RWPE1 (cell line): ENCODE data around the gene KRTAP10-9.
"Not testable (repeated sequence)": the region's sequence is repeated elsewhere in the genome, so short reads cannot be mapped to it uniquely, and the experiment has no call there.

Experiments used
- CTCF ChIA-PET: fragments of 350-600 bp; sonication (Branson Sonifier 250); formaldehyde crosslinking; extraction: SDS; loops from one replicate; lab custom pipeline; 2021; lab: Yijun Ruan, JAX
- POLR2A ChIA-PET: fragments of 400-600 bp; formaldehyde crosslinking; extraction: SDS; loops from one replicate; lab custom pipeline; 2020; ENCODE audit warnings: antibody characterized with exemption; ENCODE audit not compliant: low non-redundant PET; lab: Yijun Ruan, JAX
- DNase-seq: peaks from one replicate; pipeline ENCODE4 v3.0.0; 2012; ENCODE audit warnings: low spot score
- H3K27ac ChIP-seq: fragments of 450-650 bp; 2 replicates; pipeline ENCODE4 v1.5.1; 2017
- TF ChIP-seq, protein P1 (sequence below): fragments of 450-650 bp; conservative IDR thresholded peaks from 2 replicates; pipeline ENCODE4 v1.5.1; 2017; ENCODE audit warnings: low read depth, mild to moderate bottlenecking

Gene KRTAP10-9

DNA sequence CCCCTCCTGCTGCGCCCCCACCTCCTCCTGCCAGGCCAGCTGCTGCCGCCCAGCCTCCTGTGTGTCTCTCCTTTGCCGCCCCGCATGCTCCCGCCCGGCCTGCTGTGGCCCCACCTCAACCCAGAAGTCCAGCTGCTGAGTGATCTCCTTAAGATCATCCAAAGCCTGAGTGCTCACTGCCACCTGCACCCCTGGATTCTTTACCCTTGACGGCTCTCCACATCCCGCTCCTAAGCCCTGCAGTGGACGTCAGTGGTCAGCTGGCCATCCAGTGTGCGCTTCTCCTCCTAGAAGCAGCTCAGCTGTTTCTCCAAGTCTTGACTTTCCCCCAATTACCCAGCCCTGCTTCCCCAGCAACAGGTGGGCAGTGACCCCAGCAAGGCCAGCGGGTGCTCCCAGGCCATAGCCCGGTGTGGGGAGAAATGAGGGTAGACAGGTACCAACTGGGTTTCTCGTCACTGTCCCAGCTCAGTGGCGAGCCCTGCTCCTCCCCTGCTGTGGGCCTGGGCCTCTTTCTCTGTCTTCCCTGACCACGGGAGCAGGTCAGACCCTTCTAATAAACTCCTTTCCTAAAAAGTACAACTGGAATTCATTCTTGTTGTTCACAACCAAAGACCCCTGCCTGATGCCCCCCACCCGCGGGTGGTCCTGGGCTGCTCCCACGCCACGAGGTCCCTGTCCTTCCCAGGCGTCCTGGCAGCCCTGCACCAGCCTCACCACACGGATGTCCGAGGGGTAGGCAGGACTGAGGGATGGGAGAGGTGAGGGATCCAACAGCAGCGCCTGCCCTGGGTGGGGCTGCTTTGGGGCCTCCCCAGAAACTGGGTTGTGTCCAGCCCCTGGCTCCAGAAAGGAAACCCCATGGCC is 25.1 kb upstream of the KRTAP10-9 start:
- no peak overlapping the region for H3K27ac ChIP-seq
- no peak for DNase-seq
- CTCF ChIA-PET: interaction anchor here (0.6 to 0.7 kb wide), 3 partner anchors 10 to 564 kb away, joined by 3 to 4 read pairs (median 3); no protein-coding TSS in a partner anchor
- POLR2A ChIA-PET: no interaction called here
- TF ChIP-seq, protein P1, sequence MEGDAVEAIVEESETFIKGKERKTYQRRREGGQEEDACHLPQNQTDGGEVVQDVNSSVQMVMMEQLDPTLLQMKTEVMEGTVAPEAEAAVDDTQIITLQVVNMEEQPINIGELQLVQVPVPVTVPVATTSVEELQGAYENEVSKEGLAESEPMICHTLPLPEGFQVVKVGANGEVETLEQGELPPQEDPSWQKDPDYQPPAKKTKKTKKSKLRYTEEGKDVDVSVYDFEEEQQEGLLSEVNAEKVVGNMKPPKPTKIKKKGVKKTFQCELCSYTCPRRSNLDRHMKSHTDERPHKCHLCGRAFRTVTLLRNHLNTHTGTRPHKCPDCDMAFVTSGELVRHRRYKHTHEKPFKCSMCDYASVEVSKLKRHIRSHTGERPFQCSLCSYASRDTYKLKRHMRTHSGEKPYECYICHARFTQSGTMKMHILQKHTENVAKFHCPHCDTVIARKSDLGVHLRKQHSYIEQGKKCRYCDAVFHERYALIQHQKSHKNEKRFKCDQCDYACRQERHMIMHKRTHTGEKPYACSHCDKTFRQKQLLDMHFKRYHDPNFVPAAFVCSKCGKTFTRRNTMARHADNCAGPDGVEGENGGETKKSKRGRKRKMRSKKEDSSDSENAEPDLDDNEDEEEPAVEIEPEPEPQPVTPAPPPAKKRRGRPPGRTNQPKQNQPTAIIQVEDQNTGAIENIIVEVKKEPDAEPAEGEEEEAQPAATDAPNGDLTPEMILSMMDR: no peak

DNA sequence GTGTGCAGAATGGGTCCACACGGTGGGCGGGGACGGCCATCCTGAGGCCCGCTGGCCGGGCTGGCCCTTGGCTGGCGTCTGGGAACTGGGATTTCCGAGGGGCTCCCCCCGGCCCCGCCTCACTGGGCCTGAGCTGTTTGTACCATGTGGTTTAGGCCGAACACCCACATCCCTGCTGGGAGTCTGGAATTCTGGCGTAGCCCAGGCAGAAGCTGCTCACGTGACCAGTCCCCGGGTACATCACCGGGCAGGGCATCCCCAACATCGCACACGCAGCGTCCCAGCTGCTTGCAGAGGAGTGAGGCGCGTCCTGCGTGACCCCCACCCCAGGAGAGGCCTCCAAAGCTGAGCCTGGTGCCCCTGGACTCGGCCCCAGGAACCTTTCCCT is 24.4 kb upstream of the KRTAP10-9 start:
- no peak for DNase-seq
- H3K27ac ChIP-seq: no peak overlapping the region
- POLR2A ChIA-PET: no interaction called here
- TF ChIP-seq, protein P1: no peak
- CTCF ChIA-PET: interaction anchor here (0.6 to 0.7 kb wide), 2 partner anchors 44 to 96 kb away, joined by 3 to 4 read pairs; partner anchors contain the start of gene KRTAP10-3

DNA sequence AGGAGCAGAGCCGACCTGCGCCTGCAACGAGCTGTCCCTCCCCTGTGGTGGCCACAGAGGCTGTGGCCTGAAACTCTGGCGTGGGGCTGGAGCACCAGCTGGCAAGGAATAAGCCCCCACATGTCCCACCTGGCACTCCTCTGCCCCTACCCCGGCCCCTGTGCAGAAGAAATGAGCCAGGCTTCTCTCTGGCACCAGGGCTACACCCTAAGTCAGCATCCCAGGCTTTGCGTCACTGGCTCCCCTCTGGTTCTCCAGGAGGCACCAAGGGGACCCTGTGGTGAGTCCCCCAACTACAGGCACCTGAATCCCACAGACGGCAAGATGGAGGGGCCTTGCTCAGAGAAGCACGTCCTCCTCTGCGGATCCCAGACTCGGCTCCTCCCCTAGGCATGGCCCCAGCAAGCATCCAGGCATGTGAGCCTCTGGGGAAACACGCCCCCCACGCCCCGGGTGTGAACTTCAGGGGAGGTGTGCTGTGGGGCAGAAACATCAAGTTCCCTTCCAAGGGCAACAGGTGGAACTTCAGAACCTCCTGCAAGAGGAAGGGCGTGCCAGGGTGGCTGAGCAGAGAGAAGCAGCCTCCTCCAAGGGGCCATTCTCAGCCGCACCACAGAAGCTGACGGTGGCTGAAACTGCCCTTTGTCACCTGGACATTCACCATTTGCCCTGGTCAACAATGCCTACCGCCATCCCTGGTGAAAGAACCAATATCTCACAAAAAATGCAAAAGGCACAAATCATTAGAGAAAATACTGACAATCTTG is 23.6 kb upstream of the KRTAP10-9 start:
- CTCF ChIA-PET: no interaction called here
- TF ChIP-seq, protein P1: no peak
- POLR2A ChIA-PET: no interaction called here
- no peak overlapping the region for H3K27ac ChIP-seq
- DNase-seq: no peak

DNA sequence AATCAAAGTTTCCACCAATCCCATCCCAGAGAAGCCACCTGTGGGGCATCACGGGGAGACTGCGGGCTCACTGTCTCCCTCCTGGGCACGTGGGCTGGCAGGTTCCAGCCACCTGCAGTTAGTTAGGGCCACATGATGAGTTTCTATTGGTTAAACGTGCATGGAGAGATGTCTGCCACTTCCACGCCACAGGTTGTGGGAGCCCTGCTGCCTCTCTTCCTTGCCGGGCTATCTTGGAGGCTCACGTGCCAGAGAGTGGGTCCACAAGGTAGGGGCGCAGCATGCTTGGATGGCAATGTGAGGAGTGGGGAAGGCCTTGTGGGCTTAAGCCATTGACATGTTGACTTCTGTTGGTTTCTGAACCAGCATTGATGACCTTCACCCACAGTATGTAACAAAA is 23.0 kb upstream of the KRTAP10-9 start:
- H3K27ac ChIP-seq: no peak overlapping the region
- DNase-seq: no peak
- CTCF ChIA-PET: no interaction called here
- POLR2A ChIA-PET: no interaction called here
- TF ChIP-seq, protein P1: no peak

DNA sequence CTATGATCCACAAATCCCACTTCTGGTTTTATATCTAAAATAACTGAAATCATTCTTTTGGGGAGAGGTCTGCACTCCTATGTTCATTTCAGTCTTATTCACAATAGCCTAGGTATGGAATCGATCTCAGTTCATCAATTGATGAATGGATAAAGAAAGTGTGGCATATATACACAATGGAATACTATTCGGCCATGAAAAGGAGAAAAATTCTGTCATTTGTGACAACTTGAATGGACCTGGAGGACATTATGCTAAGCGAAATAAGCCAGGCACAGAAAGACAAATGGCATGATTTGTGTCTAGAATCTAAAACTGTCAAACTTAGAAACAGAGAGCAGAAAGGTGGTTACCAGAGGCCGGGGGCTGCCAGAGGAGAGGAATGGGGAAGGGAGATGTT is 20.4 kb upstream of the KRTAP10-9 start:
- ChIA-PET CTCF (no interaction called here), POLR2A (no interaction called here)
- no peak overlapping the region for H3K27ac ChIP-seq
- no peak for DNase-seq
- TF ChIP-seq, protein P1: no peak

DNA sequence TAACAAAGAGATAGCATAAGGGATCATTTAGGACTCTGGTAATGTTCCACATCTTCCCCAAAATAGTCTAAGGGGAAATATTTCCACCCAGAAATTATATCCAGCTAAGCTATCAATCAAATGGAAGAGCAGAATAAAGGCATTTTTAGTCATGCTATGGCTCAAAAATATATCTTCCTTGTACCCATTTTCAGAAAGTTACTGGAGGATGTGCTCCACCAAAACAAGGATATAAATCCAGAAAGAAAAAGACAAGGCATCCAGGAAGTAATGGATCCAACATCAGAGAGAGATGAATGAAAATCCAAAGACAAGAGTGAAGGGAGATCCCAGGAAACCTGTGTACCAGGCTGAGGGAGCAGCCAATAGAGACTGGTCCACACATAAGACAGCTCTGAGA is 17.7 kb upstream of the KRTAP10-9 start:
- POLR2A ChIA-PET: no interaction called here
- CTCF ChIA-PET: no interaction called here
- no peak for DNase-seq
- TF ChIP-seq, protein P1: no peak
- no peak overlapping the region for H3K27ac ChIP-seq

DNA sequence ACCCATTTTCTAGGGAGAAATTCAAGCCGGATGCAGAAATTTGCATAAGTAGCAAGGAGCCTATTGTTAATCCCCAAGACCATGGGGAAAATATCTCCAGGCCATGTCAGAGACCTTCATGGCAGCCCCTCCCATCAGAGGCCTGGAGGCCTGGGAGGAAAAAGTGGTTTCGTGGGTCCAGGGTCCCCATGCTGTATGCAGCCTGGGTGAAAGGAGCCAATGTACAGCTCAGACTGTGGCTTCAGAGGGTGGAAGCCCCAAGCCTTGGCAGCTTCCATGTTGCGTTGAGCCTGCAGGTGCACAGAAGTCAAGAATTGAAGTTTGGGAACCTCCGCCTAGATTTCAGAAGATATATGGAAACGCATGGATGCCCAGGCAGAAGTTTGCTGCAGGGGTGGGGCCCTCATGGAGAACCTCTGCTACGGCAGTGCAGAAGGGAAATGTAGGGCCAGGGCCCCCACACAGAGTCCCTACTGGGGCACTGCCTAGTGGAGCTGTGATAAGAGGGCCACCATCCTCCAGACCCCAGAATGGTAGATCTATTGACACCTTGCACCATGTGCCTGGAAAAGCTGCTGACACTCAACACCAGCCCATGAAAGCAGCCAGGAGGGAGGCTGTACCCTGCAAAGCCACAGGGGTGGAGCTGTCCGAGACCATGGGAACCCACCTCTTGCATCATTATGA is 16.6 kb upstream of the KRTAP10-9 start:
- DNase-seq, H3K27ac ChIP-seq, CTCF ChIA-PET, POLR2A ChIA-PET: not testable (repeated sequence)
